Type B pancreatic cell (in vitro differentiated cells): ENCODE measurements around the gene ABCA7. TPM values are rescaled to one million over a fixed set of nuclear protein-coding genes. Genes with fewer than 3 reads are reported as not detected.

ENCODE experiments used
- DNase-seq: peaks from one replicate; pipeline ENCODE4 v3.0.0; 2021; ENCODE audit warnings: mixed read lengths; ENCODE audit not compliant: unreplicated experiment; ENCODE audit errors: extremely low spot score
- H3K27ac Mint-ChIP-seq: 2 replicates; pipeline ENCODE4 v1.8.0; 2021; ENCODE audit warnings: mild to moderate bottlenecking, mixed read lengths
- H3K27me3 Mint-ChIP-seq: 2 replicates; pipeline ENCODE4 v1.8.0; 2021; ENCODE audit warnings: mixed read lengths
- H3K36me3 Mint-ChIP-seq: 2 replicates; pipeline ENCODE4 v1.8.0; 2021; ENCODE audit warnings: mixed read lengths
- H3K4me1 Mint-ChIP-seq: one replicate; pipeline ENCODE4 v1.8.0; 2021; ENCODE audit warnings: mixed read lengths; ENCODE audit not compliant: unreplicated experiment
- H3K4me3 Mint-ChIP-seq: 2 replicates; pipeline ENCODE4 v1.8.0; 2021; ENCODE audit warnings: mild to moderate bottlenecking, mixed read lengths
- H3K9me3 Mint-ChIP-seq: 2 replicates; pipeline ENCODE4 v1.8.0; 2021; ENCODE audit warnings: mixed read lengths
- total RNA-seq: library from RNA; stranded (reverse); gene quantifications from 2 replicates; pipeline ENCODE4 v1.2.1, GENCODE V29; 2021; ENCODE audit warnings: low replicate concordance
- TF ChIP-seq, protein P1 (sequence below): fragments of 200-600 bp; sonication (generic); conservative IDR thresholded peaks from 2 replicates; pipeline ENCODE4 v1.5.0; 2021; ENCODE audit warnings: antibody characterized with exemption, mild to moderate bottlenecking

Gene ABCA7
- total RNA-seq, 1 donor from 2014 or later = 26.1 TPM

DNA sequence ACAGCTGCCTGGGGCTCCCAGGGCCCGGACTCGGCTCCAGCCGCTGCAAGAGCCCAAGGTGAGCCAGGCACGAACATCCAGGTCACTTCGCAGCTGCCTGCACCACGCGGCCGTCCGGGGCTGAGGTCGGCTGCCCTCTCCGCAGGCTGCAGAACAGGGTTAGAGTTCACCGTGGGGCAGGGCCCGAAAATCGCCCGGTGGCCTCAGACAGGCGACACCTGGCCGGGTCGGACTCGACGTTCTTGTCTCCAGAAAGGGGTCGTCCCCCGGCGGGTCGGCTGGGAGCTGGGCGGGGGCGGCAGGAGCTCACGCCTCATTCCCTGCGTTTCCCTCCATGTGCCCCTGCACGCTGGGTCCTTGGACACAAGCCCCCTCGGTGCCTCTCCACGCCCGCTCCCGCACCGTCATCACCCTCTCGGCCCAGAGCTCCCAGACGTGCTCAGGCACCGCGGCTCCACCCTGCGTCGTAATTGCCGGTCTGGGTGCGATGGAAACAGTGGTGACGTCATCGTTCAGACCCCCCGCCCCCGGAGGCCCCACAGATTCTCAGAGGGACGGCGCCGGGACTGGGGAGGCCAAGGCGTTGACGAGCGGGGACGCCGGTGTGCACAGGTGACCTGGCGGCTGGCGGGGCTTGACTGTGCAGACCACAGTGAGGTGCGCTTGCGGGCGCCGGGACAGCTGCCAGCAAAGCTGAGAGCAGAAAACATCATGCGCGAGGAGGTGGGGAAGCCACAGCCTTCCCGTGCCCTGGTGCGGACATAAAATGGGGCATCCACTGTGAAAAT, 43.7 kb upstream of the ABCA7 start:
- no peak overlapping the region for H3K27ac Mint-ChIP-seq
- H3K27me3 Mint-ChIP-seq = peaks cover 44% of the 10 kb centered on the region
- H3K4me1 Mint-ChIP-seq = peaks cover 5% of the 10 kb centered on the region
- peaks cover 3% of the 10 kb centered on the region for H3K36me3 Mint-ChIP-seq
- H3K4me3 Mint-ChIP-seq = peak overlapping the region; percentile 55
- TF ChIP-seq, protein P1, sequence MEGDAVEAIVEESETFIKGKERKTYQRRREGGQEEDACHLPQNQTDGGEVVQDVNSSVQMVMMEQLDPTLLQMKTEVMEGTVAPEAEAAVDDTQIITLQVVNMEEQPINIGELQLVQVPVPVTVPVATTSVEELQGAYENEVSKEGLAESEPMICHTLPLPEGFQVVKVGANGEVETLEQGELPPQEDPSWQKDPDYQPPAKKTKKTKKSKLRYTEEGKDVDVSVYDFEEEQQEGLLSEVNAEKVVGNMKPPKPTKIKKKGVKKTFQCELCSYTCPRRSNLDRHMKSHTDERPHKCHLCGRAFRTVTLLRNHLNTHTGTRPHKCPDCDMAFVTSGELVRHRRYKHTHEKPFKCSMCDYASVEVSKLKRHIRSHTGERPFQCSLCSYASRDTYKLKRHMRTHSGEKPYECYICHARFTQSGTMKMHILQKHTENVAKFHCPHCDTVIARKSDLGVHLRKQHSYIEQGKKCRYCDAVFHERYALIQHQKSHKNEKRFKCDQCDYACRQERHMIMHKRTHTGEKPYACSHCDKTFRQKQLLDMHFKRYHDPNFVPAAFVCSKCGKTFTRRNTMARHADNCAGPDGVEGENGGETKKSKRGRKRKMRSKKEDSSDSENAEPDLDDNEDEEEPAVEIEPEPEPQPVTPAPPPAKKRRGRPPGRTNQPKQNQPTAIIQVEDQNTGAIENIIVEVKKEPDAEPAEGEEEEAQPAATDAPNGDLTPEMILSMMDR = no peak
- DNase-seq = no peak
- H3K9me3 Mint-ChIP-seq = no peaks in the 10 kb centered on the region

DNA sequence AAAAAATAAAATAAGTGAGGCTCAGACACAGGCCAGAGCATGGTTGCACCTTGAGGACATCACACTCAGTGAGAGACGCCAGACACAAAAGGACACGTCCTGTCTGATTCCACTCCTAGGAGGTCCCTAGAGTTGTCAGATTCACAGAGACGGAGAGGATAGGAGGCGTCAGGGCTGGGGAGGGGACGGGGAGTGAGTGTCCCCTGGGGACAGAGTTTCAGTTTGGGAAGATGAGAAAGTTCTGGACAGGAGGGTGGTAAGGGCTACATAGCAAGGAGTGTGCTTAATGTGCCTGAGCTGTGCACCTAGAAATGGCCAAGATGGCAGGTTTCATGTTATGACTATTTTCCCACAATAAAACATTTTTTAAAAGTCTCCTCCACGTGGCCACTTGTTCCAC, 41.8 kb upstream of the ABCA7 start:
- H3K27me3 Mint-ChIP-seq = peaks cover 52% of the 10 kb centered on the region

DNA sequence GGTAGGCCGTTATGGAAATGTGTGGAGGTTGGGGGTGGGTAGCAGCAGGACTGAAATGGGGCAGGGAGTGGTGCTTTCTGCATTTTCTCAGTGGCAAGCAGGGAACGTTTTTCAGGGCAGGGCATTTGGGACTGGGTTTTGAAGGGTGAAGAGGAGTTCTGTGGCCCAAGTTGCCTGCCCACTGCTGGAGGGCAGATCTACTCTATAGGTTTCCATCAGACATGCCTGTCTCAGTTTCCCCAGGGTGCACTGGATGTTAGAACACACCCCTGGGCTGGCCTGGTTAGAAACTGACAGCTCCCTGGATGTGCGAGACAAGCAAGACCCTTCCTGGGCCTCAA, 40.6 kb upstream of the ABCA7 start:
- no peak for DNase-seq
- H3K4me1 Mint-ChIP-seq = peaks cover 5% of the 10 kb centered on the region
- no peaks in the 10 kb centered on the region for H3K9me3 Mint-ChIP-seq
- no peak overlapping the region for H3K27ac Mint-ChIP-seq
- peak overlapping the region; percentile 76 for H3K4me3 Mint-ChIP-seq
- no peaks in the 10 kb centered on the region for H3K36me3 Mint-ChIP-seq
- TF ChIP-seq, protein P1 = no peak
- peaks cover 52% of the 10 kb centered on the region for H3K27me3 Mint-ChIP-seq

More for the DNA sequence above, 41.8 kb upstream of the ABCA7 start:
- no peak for DNase-seq
- TF ChIP-seq, protein P1 = no peak
- H3K9me3 Mint-ChIP-seq = no peaks in the 10 kb centered on the region
- no peak overlapping the region for H3K27ac Mint-ChIP-seq
- peaks cover 5% of the 10 kb centered on the region for H3K4me1 Mint-ChIP-seq
- H3K36me3 Mint-ChIP-seq = no peaks in the 10 kb centered on the region
- H3K4me3 Mint-ChIP-seq = peak overlapping the region; percentile 65

DNA sequence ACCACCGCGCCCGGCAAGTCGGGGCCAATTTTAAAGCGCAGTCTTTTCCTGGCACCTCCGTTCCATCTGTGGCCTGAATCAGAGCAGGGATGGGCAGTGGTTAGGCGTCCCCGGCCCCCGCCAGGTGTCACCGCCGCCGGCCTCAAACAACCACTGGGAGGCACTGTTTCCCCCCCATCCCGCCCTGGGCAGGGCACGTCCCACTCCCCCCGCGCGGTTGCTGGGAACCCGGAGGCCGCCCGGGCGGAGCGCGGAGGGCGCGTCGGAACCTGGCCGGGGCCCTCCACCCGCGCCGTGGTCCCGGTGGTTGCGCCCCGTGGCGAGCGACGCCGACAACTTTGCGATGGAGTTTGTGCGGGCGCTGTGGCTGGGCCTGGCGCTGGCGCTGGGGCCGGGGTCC, 39.8 kb upstream of the ABCA7 start, which contains the start of gene GRIN3B:
GRIN3B (plus strand) TSS at position 325 of the 400 bp plus-strand sequence; CDS start at position 344, 19 bp downstream.
- no peak for DNase-seq
- Mint-ChIP-seq H3K4me3 (peak within 1 kb of the TSS; percentile 76), H3K9me3 (no peaks in the 10 kb centered on the region), H3K27ac (no peak within 1 kb of the TSS), H3K4me1 (peaks cover 5% of the 10 kb centered on the region), H3K27me3 (peaks cover 53% of the 10 kb centered on the region), H3K36me3 (no peaks in the 10 kb centered on the region)
- TF ChIP-seq, protein P1 = peak; percentile 74

DNA sequence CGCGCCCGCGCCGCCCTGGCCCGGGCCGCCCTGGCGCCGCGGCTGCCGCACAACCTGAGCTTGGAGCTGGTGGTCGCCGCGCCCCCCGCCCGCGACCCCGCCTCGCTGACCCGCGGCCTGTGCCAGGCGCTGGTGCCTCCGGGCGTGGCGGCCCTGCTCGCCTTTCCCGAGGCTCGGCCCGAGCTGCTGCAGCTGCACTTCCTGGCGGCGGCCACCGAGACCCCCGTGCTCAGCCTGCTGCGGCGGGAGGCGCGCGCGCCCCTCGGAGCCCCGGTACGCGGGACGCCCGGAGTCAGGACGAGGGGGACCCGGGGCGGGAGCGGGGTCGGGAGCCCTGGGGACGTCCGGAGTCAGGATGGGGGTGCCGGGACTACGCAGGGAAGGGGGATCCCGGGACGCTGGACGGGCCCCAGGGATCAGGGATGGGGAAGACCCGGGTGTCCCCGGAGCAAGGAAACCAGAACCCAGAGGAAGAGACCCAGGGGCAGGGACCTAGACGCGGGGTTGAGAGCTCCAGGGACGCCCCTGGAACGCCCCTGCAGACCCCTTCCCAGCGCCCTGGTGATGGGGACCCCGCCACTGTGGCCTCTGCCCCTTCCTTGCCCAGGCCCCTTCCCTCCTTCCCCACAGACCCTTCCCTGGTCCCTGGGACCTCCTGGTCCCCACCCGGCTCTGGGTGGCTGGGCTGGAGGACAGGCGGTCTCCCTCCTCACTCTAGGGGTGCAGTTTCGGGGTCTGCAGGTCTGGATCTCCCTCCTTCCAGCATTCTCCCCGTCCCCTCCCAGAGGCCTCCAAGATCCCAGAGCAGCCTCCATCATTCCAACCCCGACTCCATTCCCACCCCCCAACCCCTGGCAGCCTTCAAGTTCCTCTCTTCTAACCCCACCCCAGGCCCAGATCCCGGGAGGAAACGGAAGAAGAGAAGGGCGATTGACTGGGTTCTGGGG, 39.0 kb upstream of the ABCA7 start:
- Mint-ChIP-seq H3K27me3 (peaks cover 53% of the 10 kb centered on the region), H3K4me3 (peak overlapping the region; percentile 65), H3K4me1 (peaks cover 5% of the 10 kb centered on the region), H3K27ac (no peak overlapping the region), H3K36me3 (no peaks in the 10 kb centered on the region), H3K9me3 (no peaks in the 10 kb centered on the region)
- no peak for DNase-seq
- TF ChIP-seq, protein P1 = no peak
